HG03139 (cell line): ENCODE measurements around the gene GPR161.
"Not testable (repeated sequence)": the region's sequence is repeated elsewhere in the genome, so short reads cannot be mapped to it uniquely, and the experiment has no call there.

Experiments used
- ATAC-seq: cut with Tn5 transposase; IDR thresholded peaks from one replicate; pipeline ENCODE4 v1.9.1; 2021; ENCODE audit not compliant: unreplicated experiment

The GPR161 gene

GRCh38 chr1:168089326-168089978, 47.3 kb downstream of the GPR161 start:
- no peak for ATAC-seq

- no peak for ATAC-seq
Observed at GRCh38 chr1:168088511-168089325, 48.0 kb downstream of the GPR161 start.

DNA sequence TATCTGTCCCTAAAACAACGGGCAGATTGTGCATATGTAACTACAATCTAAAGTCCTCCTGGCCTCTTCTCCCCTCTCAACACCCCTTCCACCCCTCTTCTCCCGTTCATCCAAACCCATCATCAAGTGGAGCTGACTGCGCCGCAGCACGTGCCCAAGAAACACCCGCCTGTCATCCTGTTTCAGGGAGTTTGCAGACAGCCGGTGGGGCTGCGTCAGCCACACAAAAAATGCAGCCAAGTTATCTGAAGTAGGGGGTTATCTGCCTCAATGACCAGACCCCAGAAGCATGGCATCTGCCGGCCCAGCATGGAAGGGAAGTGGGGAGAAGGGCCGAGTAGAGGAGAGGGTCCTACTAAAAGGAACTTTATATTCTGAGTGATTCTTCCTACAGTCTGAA, 49.0 kb downstream of the GPR161 start:
- no peak for ATAC-seq

GRCh38 chr1:168086438-168086837, 50.3 kb downstream of the GPR161 start:
- ATAC-seq: no peak

- ATAC-seq: no peak
Observed at GRCh38 chr1:168085401-168085872, 51.3 kb downstream of the GPR161 start.

DNA sequence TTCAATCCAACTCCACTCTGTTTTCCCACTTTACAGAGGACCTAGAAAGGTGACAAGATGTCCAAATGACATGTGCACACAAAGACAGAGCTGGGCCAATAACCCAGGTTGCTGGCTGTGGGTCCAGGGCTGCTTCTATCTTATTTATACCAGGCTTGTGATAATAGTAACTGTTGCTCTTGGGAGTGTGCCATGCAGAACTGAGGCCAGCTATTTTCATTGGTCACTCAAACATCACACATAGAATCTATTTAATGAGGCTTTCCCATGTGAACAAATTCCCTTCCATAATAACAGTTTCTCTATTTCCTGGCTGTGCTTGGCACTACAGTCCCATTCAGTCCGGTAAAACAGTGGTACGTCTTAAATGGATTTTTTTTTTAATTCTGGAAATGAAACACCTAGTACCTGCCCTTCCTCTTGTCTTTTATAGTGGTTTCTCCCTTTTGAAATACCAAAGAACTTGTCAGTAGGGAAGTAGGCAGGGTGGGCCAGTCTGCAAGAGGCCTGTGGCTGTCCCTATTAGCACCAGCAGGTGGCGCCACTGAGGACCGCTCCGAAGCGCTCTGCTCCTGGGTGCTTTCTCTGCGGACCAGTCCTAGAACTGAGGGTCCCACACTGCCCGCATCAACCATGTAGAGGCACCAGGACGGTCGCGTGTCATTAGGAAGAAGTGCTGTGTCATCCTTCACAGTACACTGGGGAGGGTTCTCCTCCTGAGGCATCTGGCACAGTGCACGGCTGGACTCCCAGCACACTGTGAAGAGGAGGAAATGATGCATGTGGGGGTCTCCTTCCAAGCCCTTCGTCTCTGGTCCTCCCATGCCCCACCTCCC, 52.1 kb downstream of the GPR161 start:
- no peak for ATAC-seq

DNA sequence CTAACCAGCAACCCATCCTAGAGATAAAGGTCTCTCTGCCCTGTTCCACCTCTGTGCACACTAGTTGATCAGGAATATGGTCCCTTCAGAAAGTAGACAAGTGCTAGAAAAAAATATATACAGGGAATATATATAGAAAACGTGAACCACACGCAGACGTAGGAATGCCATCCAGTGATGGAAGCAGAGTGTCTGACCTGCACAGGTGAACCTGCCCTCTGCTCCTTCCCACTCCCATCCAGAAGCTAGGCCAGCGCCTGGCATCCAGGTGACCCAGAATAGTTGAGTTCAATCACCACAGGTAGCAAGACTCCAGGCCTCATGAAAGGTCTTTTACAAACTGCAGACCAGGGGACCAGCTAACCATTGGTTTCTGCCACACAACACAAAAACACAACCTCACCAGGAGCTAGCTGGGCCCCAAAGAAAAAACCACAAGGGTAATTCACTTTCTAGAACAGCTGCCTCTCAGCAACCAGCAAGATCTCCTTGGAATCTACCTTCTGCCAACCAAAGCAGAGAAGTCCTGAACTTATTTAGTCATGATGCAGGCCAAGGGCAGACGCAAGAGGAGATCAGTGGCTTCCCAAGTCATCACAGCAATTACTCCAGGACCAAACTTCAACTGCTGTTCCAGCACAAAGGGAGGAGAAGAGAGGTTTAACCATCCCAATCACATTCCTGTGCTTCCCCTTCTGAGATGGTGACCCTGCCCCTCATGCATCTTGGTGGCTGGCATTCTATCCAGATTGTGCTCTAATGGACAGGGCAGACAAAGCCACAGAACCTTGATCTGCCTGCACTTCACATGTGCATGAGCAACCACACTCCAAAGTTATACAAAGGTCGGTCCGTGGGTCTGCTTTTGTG, 53.0 kb downstream of the GPR161 start:
- no peak for ATAC-seq

DNA sequence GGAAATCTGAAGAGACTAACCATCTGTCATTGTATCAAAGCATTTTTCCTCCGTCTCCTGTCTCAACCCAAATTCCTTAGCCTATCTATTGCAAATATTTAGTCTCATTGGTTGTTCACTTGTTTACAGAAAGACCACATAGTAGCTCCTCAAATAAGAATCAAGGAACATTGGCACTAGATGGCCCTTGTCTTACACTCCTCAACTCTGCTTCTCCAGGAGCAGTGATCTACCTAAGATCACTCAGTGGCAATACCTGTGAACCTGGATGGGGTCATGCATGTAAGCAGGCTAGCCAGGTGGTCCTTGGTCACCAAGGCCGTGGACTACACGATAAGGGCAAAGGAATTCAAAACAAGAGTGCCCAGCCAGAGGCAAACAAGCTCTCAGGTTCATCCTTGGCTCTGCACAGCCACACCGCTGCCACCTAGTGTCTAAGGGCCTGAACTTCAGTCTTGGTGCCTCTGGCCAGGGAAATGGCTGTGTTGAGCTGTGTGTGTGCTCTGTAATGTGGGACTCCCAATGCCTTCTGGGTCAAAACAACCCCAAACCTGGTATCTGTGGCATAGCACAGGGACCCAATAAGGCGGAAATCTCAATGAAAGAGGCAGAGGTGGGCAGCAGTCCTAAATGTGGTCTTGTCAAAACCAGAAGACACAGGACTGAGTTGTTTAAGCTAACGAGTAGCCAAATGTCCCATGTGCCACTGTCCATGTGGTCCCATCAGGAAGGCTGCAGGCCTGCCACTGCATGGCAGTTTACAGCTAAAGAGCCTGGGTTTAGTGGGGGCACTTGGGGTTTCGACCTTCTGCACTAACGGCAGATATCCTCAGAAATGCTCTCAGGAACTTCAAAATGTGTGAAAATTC, 54.5 kb downstream of the GPR161 start:
- peak; percentile 82 for ATAC-seq

- ATAC-seq: no peak
Observed at GRCh38 chr1:168081373-168082007, 55.2 kb downstream of the GPR161 start.

DNA sequence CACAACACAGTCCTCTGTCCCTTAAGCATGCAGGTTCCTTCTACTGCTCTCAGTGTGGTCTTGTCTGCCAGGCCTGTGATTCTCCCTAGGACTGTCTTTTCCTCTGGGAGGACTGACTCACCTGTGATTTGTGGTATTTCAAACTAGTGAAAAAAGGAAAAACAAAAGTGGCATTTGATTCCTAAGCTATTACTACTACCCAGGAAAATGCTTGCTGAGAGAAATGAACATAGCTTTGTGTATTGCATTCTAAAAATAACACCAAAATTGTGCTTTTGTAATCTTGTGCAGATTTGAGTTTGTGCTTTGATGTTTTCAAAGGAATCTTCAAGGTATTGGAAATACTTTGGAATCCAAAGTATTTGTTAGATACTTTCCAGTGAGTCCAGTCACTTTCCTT, 57.0 kb downstream of the GPR161 start:
- no peak for ATAC-seq

- ATAC-seq: no peak
Observed at GRCh38 chr1:168069384-168069783, 67.3 kb downstream of the GPR161 start.

DNA sequence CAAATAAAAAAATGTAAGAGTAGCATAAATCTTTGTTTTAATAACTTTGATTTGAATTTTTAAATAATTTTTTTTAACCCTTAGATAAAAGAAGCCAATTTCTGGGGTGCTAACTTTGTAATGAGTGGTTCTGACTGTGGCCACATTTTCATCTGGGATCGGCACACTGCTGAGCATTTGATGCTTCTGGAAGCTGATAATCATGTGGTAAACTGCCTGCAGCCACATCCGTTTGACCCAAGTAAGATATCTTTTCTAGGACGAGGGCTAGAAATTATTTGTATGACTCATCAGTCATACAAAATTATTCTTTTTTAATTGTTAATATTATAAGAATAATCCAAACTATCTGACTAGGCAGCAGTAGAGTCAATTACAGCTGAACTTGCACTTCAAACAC, 71.2 kb downstream of the GPR161 start:
- ATAC-seq: no peak

GRCh38 chr1:168064216-168064615, 72.5 kb downstream of the GPR161 start:
- ATAC-seq: no peak

DNA sequence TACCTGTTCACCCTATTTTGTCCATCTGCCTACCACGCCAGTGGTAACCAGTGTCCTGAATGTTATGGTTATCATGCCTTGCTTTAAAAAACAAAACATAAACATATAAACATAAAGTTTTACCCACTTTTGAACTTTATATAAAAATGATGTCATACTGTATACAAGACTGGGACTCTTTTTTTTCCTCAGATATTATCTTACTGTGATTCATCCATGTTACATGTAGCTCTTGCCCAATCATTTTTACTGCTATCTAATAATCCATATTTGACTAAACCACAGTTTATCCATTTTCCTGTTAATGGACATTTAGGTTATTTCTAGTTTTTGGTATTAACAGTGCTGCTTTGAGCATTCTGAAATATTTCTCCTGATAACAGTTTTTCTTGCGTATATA, 78.8 kb downstream of the GPR161 start:
- ATAC-seq: no peak

GRCh38 chr1:168057355-168057754, 79.4 kb downstream of the GPR161 start:
- ATAC-seq: no peak

GRCh38 chr1:168056152-168056551, 80.6 kb downstream of the GPR161 start:
- ATAC-seq: not testable (repeated sequence)

DNA sequence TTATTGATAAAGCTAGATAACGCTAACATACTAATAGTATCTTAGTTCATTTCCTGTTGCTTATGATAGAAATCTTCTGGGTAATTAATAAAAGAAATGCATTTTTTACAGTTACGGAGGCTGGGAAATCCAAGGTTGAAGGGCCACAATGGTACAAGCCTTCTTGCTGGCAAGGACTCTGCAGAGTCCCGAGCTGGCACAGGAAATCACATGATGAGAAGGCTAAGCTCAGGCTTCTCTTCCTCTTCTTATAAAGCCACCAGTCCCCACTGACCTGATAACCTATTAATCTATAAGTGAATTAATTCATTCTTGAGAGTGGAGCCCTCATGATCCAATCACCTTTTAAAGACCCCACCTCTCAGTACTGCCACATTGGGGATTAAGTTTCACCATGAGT, 82.6 kb downstream of the GPR161 start:
- ATAC-seq: no peak

- no peak for ATAC-seq
Observed at GRCh38 chr1:168053681-168054080, 83.0 kb downstream of the GPR161 start.

DNA sequence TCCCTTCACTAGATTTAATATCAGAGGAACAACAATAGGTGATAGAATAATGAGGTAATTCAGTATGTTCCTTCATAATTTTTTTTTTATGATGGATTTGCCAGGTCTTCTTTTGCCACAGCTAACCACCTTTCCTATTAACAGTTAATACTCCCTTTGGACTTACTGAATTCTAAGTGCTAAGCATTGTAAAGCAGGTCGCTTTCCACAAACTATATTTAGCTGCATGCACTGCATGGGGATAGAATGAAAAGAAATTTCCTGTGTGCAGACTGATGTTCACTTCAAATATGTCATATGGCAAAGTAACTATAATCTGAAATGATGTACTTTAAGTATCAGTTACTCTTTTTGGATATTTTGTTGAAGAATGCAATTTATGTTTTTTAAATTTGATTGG, 85.8 kb downstream of the GPR161 start:
- ATAC-seq: no peak
